Smooth muscle cell of the brain vasculature (primary cell): ENCODE results near the gene TSEN15.
"Not testable (repeated sequence)": the region's sequence is repeated elsewhere in the genome, so short reads cannot be mapped to it uniquely, and the experiment has no call there.

Source experiments
- DNase-seq: peaks from one replicate; pipeline ENCODE4 v3.0.0-alpha.2; 2012; ENCODE audit warnings: low read depth, low spot score

Gene TSEN15

GRCh38 chr1:184053881-184054280 lies 2.4 kb downstream of the TSEN15 start:
- DNase-seq: no peak

- DNase-seq: no peak
Observed at GRCh38 chr1:184056921-184057555, 5.5 kb downstream of the TSEN15 start.

- DNase-seq: no peak
Observed at GRCh38 chr1:184059887-184060286, 8.4 kb downstream of the TSEN15 start.

GRCh38 chr1:184060316-184060715 lies 8.8 kb downstream of the TSEN15 start:
- no peak for DNase-seq

- no peak for DNase-seq
Observed at GRCh38 chr1:184061396-184062003, 10.0 kb downstream of the TSEN15 start.

- no peak for DNase-seq
Observed at GRCh38 chr1:184062640-184063286, 11.2 kb downstream of the TSEN15 start.

- DNase-seq: no peak
Observed at GRCh38 chr1:184065559-184065958, 14.0 kb downstream of the TSEN15 start.

- DNase-seq: no peak
Observed at GRCh38 chr1:184068354-184068753, 16.8 kb downstream of the TSEN15 start.

- DNase-seq: no peak
Observed at GRCh38 chr1:184069675-184070074, 18.1 kb downstream of the TSEN15 start.

GRCh38 chr1:184072376-184072775 lies 20.8 kb downstream of the TSEN15 start:
- DNase-seq: no peak

GRCh38 chr1:184074383-184074782 lies 22.9 kb downstream of the TSEN15 start:
- no peak for DNase-seq

GRCh38 chr1:184075055-184076029 lies 23.8 kb downstream of the TSEN15 start:
- no peak for DNase-seq

GRCh38 chr1:184078564-184079249 lies 27.2 kb downstream of the TSEN15 start:
- no peak for DNase-seq

GRCh38 chr1:184080309-184080708 lies 28.8 kb downstream of the TSEN15 start:
- DNase-seq: no peak

- no peak for DNase-seq
Observed at GRCh38 chr1:184082541-184083415, 31.2 kb downstream of the TSEN15 start.

- DNase-seq: no peak
Observed at GRCh38 chr1:184085667-184086066, 34.1 kb downstream of the TSEN15 start.

- no peak for DNase-seq
Observed at GRCh38 chr1:184088037-184088436, 36.5 kb downstream of the TSEN15 start.

- no peak for DNase-seq
Observed at GRCh38 chr1:184093071-184093470, 41.5 kb downstream of the TSEN15 start.

GRCh38 chr1:184096005-184096404 lies 44.5 kb downstream of the TSEN15 start:
- no peak for DNase-seq

- DNase-seq: not testable (repeated sequence)
Observed at GRCh38 chr1:184096580-184096979, 45.0 kb downstream of the TSEN15 start.
